ENCODE measurements around the gene INPP5D.
"Not testable (repeated sequence)": the region's sequence is repeated elsewhere in the genome, so short reads cannot be mapped to it uniquely, and the experiment has no call there.

The INPP5D gene

DNA sequence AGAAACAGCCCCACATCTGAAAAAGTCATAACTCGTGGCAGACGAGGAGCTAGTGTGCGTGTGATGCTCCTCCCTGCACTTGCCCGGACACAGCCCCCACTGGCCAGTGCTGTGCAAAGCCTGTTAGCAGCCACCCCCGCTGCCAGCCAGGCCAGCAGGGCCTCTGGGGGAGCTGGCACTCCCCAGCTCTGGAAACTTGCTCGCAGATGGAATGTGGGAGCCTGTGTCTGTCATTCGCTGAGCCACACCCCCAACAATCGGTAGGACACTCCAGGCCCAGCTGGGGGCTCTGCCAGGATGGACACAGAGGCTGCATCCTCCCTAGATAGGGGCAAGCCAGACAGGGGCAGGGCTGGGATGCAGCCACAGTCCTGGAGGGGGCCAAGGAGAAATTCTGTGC lies 128.9 kb downstream of the INPP5D start:
- DNase-seq: no peak

DNA sequence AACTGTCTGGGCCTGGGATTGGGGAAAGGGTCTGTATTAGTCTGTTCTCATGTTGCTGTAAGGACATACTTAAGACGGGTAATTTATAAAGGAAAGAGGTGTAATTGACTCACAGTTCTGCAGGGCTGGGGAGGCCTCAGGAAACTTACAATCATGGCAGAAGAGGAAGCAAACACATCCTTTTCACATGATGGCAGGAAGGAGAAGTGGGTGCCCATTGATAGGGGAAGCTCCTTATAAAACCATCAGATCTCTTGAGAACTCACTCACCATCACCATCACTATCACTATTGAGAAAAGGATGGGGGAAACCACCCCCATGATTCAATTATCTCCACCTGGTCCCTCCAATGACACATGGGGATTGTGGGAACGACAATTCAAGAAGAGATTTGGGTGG lies 130.9 kb downstream of the INPP5D start:
- DNase-seq: not testable (repeated sequence)

DNA sequence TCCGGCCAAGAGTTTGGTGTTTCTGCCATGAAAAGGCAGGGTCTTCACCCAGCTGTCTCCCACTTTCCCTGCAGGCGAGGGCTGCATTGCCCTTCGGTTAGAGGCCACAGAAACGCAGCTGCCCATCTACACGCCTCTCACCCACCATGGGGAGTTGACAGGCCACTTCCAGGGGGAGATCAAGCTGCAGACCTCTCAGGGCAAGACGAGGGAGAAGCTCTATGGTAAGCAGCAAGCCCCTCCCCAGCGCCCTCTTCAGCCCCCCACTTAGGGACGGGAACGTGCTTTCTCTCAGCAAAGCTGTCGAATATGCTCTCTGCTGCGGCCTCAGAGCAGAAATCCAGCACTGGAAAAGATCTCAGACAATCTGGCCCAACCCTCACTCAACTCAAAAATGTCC lies 133.6 kb downstream of the INPP5D start:
- no peak for DNase-seq

- DNase-seq: no peak
These were observed 134.9 kb downstream of the INPP5D start for GRCh38 chr2:233195027-233195426.

DNA sequence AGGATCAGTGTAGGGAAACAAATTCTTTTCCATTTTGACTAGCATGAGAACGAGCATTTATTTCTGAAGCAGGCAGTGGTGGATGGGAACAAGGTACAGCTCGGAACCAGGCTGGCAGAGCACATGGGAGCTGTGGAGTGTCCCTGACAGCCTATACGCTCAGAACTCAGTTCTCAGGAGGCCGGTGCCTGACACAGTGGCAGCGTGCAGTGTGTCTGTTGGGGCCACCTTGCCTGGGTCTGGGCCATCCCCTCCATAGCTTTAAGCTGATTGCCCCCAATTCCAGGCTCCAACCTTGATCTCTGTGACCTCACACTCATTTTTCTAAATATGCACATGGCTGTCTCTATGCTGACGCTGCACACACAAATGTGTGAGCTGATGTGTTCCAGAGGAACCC lies 136.9 kb downstream of the INPP5D start:
- no peak for DNase-seq

DNA sequence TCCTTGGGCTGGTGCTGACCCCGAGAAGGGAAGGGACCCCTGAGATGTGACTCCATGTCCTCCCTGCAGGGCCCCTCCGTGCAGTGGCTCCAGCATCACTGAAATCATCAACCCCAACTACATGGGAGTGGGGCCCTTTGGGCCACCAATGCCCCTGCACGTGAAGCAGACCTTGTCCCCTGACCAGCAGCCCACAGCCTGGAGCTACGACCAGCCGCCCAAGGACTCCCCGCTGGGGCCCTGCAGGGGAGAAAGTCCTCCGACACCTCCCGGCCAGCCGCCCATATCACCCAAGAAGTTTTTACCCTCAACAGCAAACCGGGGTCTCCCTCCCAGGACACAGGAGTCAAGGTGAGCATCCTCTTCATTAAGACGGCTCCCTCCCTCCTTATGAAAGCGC lies 137.9 kb downstream of the INPP5D start:
- DNase-seq: no peak

DNA sequence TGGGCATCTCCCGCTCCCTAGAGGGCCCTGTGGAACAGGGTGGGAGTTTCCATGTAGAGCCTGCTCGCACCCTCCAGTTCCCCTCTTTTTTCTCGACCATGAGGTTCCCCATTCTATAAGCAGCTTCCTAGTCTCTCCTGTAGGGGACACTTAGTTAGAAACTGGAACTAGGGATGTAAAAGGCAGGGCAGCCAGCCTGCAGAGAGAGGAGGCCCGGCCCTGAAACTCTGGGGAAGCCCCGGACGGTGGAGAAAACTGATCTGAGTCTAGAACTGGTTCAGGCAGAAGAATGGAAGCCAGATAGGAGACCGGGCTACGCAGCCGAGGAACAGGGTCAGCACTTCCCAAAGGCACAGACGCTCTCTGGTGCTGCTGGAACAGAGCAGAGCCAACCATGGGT lies 139.7 kb downstream of the INPP5D start:
- DNase-seq: no peak

GRCh38 chr2:233200790-233201189 lies 140.6 kb downstream of the INPP5D start:
- not testable (repeated sequence) for DNase-seq

- DNase-seq: no peak
These were observed 141.3 kb downstream of the INPP5D start for GRCh38 chr2:233201258-233202013.

- DNase-seq: no peak
These were observed 142.4 kb downstream of the INPP5D start for GRCh38 chr2:233202531-233202944.

DNA sequence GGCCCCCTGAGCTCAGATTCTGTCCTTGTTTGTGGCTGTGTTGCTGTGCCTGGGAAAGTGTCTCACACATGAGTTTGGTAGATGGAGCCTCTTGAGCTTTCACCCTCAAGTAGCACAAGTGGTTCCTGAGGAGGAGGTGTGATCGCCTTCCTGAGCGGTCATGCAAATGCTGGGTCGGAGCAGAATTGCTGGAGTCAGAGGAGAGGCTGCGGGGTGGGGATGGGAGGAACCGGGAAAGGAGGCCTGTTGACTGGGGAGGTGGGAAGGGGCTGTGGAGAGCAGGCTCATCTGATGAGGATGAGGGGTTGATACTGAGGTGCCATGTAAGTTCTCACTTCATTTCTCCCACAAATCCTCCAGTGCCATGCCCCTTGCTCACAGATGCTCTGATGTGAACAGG lies 142.9 kb downstream of the INPP5D start:
- DNase-seq: no peak

DNA sequence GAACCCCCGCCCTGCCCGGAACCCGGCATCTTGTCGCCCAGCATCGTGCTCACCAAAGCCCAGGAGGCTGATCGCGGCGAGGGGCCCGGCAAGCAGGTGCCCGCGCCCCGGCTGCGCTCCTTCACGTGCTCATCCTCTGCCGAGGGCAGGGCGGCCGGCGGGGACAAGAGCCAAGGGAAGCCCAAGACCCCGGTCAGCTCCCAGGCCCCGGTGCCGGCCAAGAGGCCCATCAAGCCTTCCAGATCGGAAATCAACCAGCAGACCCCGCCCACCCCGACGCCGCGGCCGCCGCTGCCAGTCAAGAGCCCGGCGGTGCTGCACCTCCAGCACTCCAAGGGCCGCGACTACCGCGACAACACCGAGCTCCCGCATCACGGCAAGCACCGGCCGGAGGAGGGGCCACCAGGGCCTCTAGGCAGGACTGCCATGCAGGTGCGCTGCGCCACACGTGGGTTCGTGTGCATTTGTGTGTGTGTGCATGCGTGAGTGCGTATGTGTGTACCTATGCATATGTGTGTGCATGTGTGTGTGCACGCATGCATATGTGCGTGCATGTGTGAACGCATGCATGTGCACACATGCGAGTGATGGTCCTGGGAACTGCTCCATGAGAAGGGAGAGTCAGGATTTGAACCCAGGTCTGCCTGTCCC lies 144.3 kb downstream of the INPP5D start:
- DNase-seq: no peak

GRCh38 chr2:233208382-233209116 lies 148.4 kb downstream of the INPP5D start:
- DNase-seq: no peak

- no peak for DNase-seq
These were observed 149.0 kb downstream of the INPP5D start for GRCh38 chr2:233209117-233209532.

GRCh38 chr2:233209533-233210171 lies 149.5 kb downstream of the INPP5D start:
- no peak for DNase-seq

- no peak for DNase-seq
These were observed 150.1 kb downstream of the INPP5D start for GRCh38 chr2:233210281-233210680.

GRCh38 chr2:233210843-233211547 lies 150.9 kb downstream of the INPP5D start:
- DNase-seq: no peak

GRCh38 chr2:233211548-233211895 lies 151.4 kb downstream of the INPP5D start:
- DNase-seq: no peak

DNA sequence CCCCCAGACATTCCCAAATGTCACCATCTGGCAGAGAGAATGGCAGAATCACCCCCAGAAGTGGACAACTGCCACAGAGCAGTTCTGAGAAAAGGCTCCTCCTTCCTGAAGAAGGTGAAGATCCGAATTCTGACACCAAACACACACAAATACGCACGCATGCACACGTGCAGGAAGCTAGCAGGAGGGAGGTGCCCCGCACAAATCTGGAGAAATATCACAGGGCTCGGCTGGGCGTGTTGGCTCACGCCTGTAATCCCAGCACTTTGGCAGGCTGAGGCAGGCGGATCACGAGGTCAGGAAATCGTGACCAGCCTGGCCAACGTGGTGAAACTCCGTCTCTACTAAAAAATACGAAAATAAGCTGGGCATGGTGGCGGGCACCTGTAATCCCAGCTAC lies 152.9 kb downstream of the INPP5D start:
- no peak for DNase-seq

GRCh38 chr2:233213975-233214374 lies 153.8 kb downstream of the INPP5D start:
- DNase-seq: no peak

DNA sequence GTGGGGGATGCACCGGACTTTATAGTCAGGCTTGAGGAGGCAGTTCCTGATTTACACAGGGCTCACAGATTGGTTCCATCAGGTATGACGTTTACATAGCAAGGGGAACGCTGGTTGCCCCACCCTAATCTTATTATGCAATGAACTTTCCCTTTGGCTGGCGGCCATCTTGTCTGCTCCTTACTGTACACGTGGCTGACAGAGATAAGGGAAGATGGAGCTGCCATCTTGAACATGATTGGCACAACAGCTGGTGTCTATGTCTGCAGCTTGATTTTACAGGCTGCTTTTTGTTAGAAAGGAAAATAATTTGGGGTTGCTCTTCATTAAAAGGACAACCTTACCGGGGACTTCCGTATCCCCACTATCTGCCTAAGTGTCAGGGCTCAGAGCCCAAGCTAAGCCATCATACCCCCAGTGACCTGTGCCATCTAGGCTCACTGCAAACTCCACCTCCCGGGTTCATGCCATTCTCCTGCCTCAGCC lies 157.8 kb downstream of the INPP5D start:
- no peak for DNase-seq

- no peak for DNase-seq
These were observed 158.7 kb downstream of the INPP5D start for GRCh38 chr2:233218836-233219235.

DNA sequence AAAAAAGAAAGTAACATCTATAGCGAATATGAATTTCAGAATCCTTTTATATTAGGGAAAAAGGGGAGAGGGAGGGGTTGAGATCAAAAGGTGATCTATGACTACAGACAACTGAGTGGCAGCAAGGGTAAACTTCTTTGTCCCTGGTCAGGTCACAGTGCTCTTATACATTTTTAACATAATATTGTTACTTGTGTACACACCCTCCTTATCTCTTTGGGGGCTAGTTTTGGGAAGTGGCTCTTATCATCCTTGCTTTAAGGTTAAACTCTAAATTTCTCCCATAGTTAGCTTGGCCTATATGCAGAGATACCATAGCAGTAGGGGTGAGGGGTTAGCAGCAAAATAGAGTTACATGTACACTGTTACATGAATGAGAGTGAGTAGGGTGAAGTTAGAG lies 159.7 kb downstream of the INPP5D start:
- DNase-seq: no peak

All from NCI-H1092 (cell line).